Osteoblast (primary cell): ENCODE data around the gene SPO11. TPM values are rescaled to one million over a fixed set of nuclear protein-coding genes. Genes with fewer than 3 reads are reported as not detected.

Experiments used
- DNase-seq: peaks from one replicate; pipeline ENCODE4 v3.0.0; 2011; ENCODE audit warnings: low spot score, mixed read lengths; ENCODE audit not compliant: insufficient read length; ENCODE audit errors: missing footprints
- H2AFZ ChIP-seq: 2 replicates; pipeline ENCODE4 v1.6.0; 2011; ENCODE audit warnings: mild to moderate bottlenecking, low read length
- H3K27ac ChIP-seq: 2 replicates; pipeline ENCODE4 v1.5.1; 2011; ENCODE audit warnings: mild to moderate bottlenecking, low read depth, low read length, moderate library complexity
- H3K27me3 ChIP-seq: 2 replicates; pipeline ENCODE4 v1.6.0; 2012; ENCODE audit warnings: mild to moderate bottlenecking, control low read depth, inconsistent platforms, low read length, moderate library complexity; ENCODE audit not compliant: insufficient read depth
- H3K36me3 ChIP-seq: 2 replicates; pipeline ENCODE4 v1.5.1; 2011; ENCODE audit warnings: mild to moderate bottlenecking, low read length, control low read depth, moderate library complexity; ENCODE audit not compliant: insufficient read depth
- H3K4me1 ChIP-seq: 2 replicates; pipeline ENCODE4 v1.5.1; 2011; ENCODE audit warnings: mild to moderate bottlenecking, low read length, control low read depth, moderate library complexity; ENCODE audit not compliant: insufficient read depth
- H3K4me2 ChIP-seq: 2 replicates; pipeline ENCODE4 v1.6.0; 2011; ENCODE audit warnings: mild to moderate bottlenecking, low read length; ENCODE audit not compliant: insufficient read depth
- H3K4me3 ChIP-seq: fragments of 200-600 bp; sonication (generic); 3 replicates; pipeline ENCODE4 v1.5.1; 2012; ENCODE audit warnings: mild to moderate bottlenecking, low read length, inconsistent platforms; ENCODE audit not compliant: insufficient read depth
- H3K79me2 ChIP-seq: 2 replicates; pipeline ENCODE4 v1.6.0; 2012; ENCODE audit warnings: mild to moderate bottlenecking, low read length, control low read depth, inconsistent platforms; ENCODE audit not compliant: insufficient read depth
- H3K9me3 ChIP-seq: 2 replicates; pipeline ENCODE4 v1.5.1; 2011; ENCODE audit warnings: low read depth, low read length, control low read depth
- H4K20me1 ChIP-seq: 2 replicates; pipeline ENCODE4 v1.6.0; 2012; ENCODE audit warnings: mild to moderate bottlenecking, low read length, control low read depth; ENCODE audit not compliant: insufficient read depth
- CTCF ChIP-seq: IDR thresholded peaks from 2 replicates; pipeline ENCODE4 v1.5.1; 2011; ENCODE audit warnings: mild to moderate bottlenecking, low read depth, low read length, moderate library complexity; ENCODE audit errors: extremely low read depth
- total RNA-seq: library from RNA; depleted of rRNA; stranded (reverse); fragments of >200 nt; gene quantifications from 2 replicates; pipeline ENCODE4 v1.2.3, GENCODE V29; 2012

The SPO11 gene
- total RNA-seq, 1 donor = not detected

- peak; percentile 42 for DNase-seq
Observed at GRCh38 chr20:57353351-57353750, 23.7 kb downstream of the SPO11 start.

GRCh38 chr20:57361517-57361916, 31.9 kb downstream of the SPO11 start:
- no peaks in the 10 kb centered on the region for H3K9me3 ChIP-seq
- peaks cover 27% of the 10 kb centered on the region for H3K36me3 ChIP-seq
- H3K4me1 ChIP-seq = no peaks in the 10 kb centered on the region
- no peak for TF ChIP-seq CTCF
- H3K4me3 ChIP-seq = no peak overlapping the region
- no peak overlapping the region for H3K4me2 ChIP-seq
- H3K27me3 ChIP-seq = no peaks in the 10 kb centered on the region
- H3K79me2 ChIP-seq = peaks cover 30% of the 10 kb centered on the region
- H2AFZ ChIP-seq = no peak overlapping the region
- peak; percentile 90 for DNase-seq
- H3K27ac ChIP-seq = no peak overlapping the region
- H4K20me1 ChIP-seq = no peaks in the 10 kb centered on the region

More at GRCh38 chr20:57353351-57353750, 23.7 kb downstream of the SPO11 start:
- H3K4me1 ChIP-seq = peaks cover 19% of the 10 kb centered on the region
- H3K27ac ChIP-seq = no peak overlapping the region
- H3K27me3 ChIP-seq = no peaks in the 10 kb centered on the region
- H4K20me1 ChIP-seq = peaks cover 13% of the 10 kb centered on the region
- H3K36me3 ChIP-seq = peaks cover 25% of the 10 kb centered on the region
- no peaks in the 10 kb centered on the region for H3K9me3 ChIP-seq
- peaks cover 47% of the 10 kb centered on the region for H3K79me2 ChIP-seq
- no peak overlapping the region for H3K4me2 ChIP-seq
- TF ChIP-seq CTCF = no peak
- no peak overlapping the region for H3K4me3 ChIP-seq
- H2AFZ ChIP-seq = no peak overlapping the region

- Histone ChIP-seq H3K4me1 (no peaks in the 10 kb centered on the region), H3K79me2 (peaks cover 30% of the 10 kb centered on the region), H3K27ac (no peak overlapping the region), H3K36me3 (peaks cover 55% of the 10 kb centered on the region), H3K4me3 (no peak overlapping the region), H3K9me3 (no peaks in the 10 kb centered on the region), H2AFZ (no peak overlapping the region), H3K4me2 (no peak overlapping the region), H3K27me3 (no peaks in the 10 kb centered on the region), H4K20me1 (no peaks in the 10 kb centered on the region)
- no peak for TF ChIP-seq CTCF
- no peak for DNase-seq
Observed at GRCh38 chr20:57364451-57364850, 34.8 kb downstream of the SPO11 start.

DNA sequence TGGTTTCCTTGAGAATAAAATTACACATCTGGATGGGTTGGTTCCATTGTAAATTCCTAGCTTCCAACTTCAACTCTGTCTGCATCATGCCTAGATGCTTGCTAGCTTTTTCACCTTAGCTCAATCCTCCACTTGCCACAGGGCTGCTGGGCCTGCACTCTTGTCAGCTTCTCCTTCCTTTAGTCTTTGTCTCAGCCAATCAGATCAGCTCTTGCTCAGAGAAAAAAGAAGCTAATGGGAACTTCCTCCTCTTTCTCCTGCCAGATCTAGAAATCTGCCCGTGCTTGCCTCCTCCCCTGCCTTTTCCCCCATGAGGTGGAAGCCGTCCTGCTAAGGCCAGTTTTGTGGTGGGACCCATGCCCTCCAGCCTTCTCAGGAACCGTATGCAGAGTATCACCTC, 40.0 kb downstream of the SPO11 start:
- Histone ChIP-seq H3K9me3 (no peaks in the 10 kb centered on the region), H3K4me3 (no peak overlapping the region), H3K27ac (no peak overlapping the region), H3K79me2 (peaks cover 3% of the 10 kb centered on the region), H3K36me3 (peaks cover 91% of the 10 kb centered on the region), H3K27me3 (no peaks in the 10 kb centered on the region), H2AFZ (no peak overlapping the region), H3K4me1 (peaks cover 3% of the 10 kb centered on the region), H4K20me1 (no peaks in the 10 kb centered on the region), H3K4me2 (no peak overlapping the region)
- no peak for DNase-seq
- TF ChIP-seq CTCF = no peak
